ENCODE measurements around the gene GABARAP.
A peak's percentile ranks its signal among the peaks of the same experiment; 100 is the strongest.

DNA sequence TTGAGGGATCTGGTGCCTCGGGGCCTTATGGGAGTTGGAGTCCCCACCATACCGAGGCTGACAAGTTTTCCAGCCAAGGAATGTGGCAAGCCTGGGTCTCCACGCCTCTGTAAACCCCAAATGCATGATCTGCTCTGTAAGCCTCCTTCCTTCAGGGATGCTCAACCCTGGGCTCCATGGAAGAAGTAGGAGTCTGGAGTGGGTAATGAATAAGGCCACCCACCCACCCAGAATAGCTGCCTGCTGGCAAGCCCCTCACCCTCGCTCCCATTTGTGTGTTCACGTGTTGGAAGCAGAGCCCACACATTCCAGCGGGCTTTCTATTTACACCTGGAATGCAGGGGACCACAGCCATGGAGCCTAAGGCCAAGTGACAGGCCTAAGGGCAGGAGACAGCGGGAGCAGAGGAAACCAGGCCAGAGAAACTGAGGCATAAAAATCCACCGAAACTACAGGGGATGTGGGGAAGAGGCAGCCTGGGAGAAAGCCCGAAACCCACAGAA is 27.1 kb downstream of the GABARAP start:
- TF ChIP-seq RFX1 (IDR thresholded peaks at IDR 0.05) (no peak), BHLHE40 (IDR thresholded peaks at IDR 0.05; ENCODE audit: low read length) (peak; percentile 59)
